ENCODE data around the gene PPA1. TPM values are rescaled to one million over a fixed set of nuclear protein-coding genes. Genes with fewer than 3 reads are reported as not detected.
A peak's percentile ranks its signal among the peaks of the same experiment; 100 is the strongest.

Gene PPA1
- total and polyA plus RNA-seq, 2 of the 4 experiments (the other 2 are of a cell fraction) = 78.6 to 102 TPM

GRCh38 chr10:70190102-70190501 lies 43.1 kb downstream of the PPA1 start:
- H3K79me1 ChIP-seq (ENCODE audit: low read depth in 1 of 2, low read length in 2 of 2) = peaks cover 0 to 19% of the 10 kb centered on the region in 2 experiments; a peak in 2 of 4 replicates
- no peak overlapping the region for H3K9ac ChIP-seq (ENCODE audit: low read depth, low read length)
- peak overlapping the region; percentile 28 for H3K14ac ChIP-seq (replicated peaks; ENCODE audit: low read depth, low read length)
- ChIA-PET CTCF (interaction anchor here (0.5 to 1.0 kb wide), 3 partner anchors 21 to 403 kb away, joined by 3 read pairs; partner anchors contain the start of gene TYSND1), POLR2A (ENCODE audit: unreplicated experiment) (interaction anchor here (0.6 kb wide), 1 partner anchor 41 kb away, joined by 3 read pairs; no protein-coding TSS in a partner anchor)
- peak overlapping the region; percentile 61 for H2AK5ac ChIP-seq (ENCODE audit: low read depth, low read length)
- H4K5ac ChIP-seq (ENCODE audit: low read depth, low read length) = peak overlapping the region; percentile 50
- H3K27me3 ChIP-seq (ENCODE audit: control insufficient read depth, insufficient read depth, low read length) = no peaks in the 10 kb centered on the region
- BruUV-seq (replicated peaks) = no TSS peak
- no peaks in the 10 kb centered on the region for H3K36me3 ChIP-seq (ENCODE audit: control insufficient read depth, insufficient read depth, low read length)
- in situ Hi-C loops (cut with MboI; ENCODE audit: low sequenced_read_pairs) (no loop called here), dilution Hi-C loops (cut with HindIII; ENCODE audit: low sequenced_read_pairs, unreplicated experiment) (no loop called here), intact Hi-C loops (cut with micrococcal nuclease) (no loop called here)
- H3K18ac ChIP-seq (ENCODE audit: low read depth, low read length) = peak overlapping the region; percentile 75
- WGBS, 2 experiments (ENCODE audit: extremely low coverage in 2 of 2, insufficient read length in 1 of 2) = 82% methylated on average over 3 of the region's 8 CpGs; no CpG with 5 or more reads in 1 of the 2 experiments
- H3K9me1 ChIP-seq (ENCODE audit: insufficient read depth, low read length) = peaks cover 24% of the 10 kb centered on the region
- peaks cover 37% of the 10 kb centered on the region for H3K4me1 ChIP-seq (ENCODE audit: control insufficient read depth, insufficient read depth, low read length)
- no peak for ATAC-seq (ENCODE audit: low read depth)
- no peak overlapping the region for H3K56ac ChIP-seq (ENCODE audit: extremely low read depth, insufficient read depth, low read length)
- H3K4ac ChIP-seq (ENCODE audit: low read depth, low read length) = peak overlapping the region; percentile 30
- H2BK20ac ChIP-seq (ENCODE audit: low read depth, low read length) = peak overlapping the region; percentile 68
- peak overlapping the region; percentile 56 for H4K91ac ChIP-seq (ENCODE audit: insufficient read depth, low read depth, low read length)
- H3K23ac ChIP-seq (ENCODE audit: low read depth, low read length) = peak overlapping the region; percentile 47; the same call in 1 of the 2 replicates
- H2BK5ac ChIP-seq (ENCODE audit: low read depth, low read length, poor library complexity, severe bottlenecking) = peak overlapping the region; percentile 19
- H2BK15ac ChIP-seq (ENCODE audit: low read depth, low read length) = peak overlapping the region; percentile 68; the same call in 2 of the 3 replicates
- no peak overlapping the region for H2AK9ac ChIP-seq (replicated peaks; ENCODE audit: low read depth, low read length, poor library complexity)
- peak overlapping the region; percentile 58 for H2AFZ ChIP-seq (replicated peaks; ENCODE audit: low read length, poor library complexity)
- no peak overlapping the region for H3K4me3 ChIP-seq (ENCODE audit: insufficient read depth, low read depth, low read length)
- H3K9me3 ChIP-seq (ENCODE audit: control insufficient read depth, insufficient read depth, low read length) = no peaks in the 10 kb centered on the region
- peak overlapping the region; percentile 38; the same call in 1 of the 2 replicates for H3K27ac ChIP-seq (ENCODE audit: insufficient read depth, low read length)
- no peaks in the 10 kb centered on the region for H4K20me1 ChIP-seq (ENCODE audit: insufficient read depth, low read length)
- H4K8ac ChIP-seq (ENCODE audit: low read depth in 2 of 2, low read length in 2 of 2) = peak overlapping the region; percentile 50 to 62; a peak in 2 of 4 replicates
- peak overlapping the region; percentile 75 for H2BK120ac ChIP-seq (ENCODE audit: low read depth, low read length)
- DNase-seq = no peak
- no peak for TF ChIP-seq ELK1 (IDR thresholded peaks at IDR 0.05; ENCODE audit: borderline replicate concordance, low read depth, low read length)
- TF ChIP-seq RCOR1 (IDR thresholded peaks at IDR 0.05; ENCODE audit: insufficient replicate concordance, low read length) = no peak
- TF ChIP-seq RAD21 (IDR thresholded peaks at IDR 0.05; ENCODE audit: low read length) = no peak
- TF ChIP-seq, protein P1, sequence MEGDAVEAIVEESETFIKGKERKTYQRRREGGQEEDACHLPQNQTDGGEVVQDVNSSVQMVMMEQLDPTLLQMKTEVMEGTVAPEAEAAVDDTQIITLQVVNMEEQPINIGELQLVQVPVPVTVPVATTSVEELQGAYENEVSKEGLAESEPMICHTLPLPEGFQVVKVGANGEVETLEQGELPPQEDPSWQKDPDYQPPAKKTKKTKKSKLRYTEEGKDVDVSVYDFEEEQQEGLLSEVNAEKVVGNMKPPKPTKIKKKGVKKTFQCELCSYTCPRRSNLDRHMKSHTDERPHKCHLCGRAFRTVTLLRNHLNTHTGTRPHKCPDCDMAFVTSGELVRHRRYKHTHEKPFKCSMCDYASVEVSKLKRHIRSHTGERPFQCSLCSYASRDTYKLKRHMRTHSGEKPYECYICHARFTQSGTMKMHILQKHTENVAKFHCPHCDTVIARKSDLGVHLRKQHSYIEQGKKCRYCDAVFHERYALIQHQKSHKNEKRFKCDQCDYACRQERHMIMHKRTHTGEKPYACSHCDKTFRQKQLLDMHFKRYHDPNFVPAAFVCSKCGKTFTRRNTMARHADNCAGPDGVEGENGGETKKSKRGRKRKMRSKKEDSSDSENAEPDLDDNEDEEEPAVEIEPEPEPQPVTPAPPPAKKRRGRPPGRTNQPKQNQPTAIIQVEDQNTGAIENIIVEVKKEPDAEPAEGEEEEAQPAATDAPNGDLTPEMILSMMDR (conservative IDR thresholded peaks at IDR 0.05; ENCODE audit: low read depth, low read length) = no peak
- TF ChIP-seq SMC3 (IDR thresholded peaks at IDR 0.05; ENCODE audit: low read depth, low read length) = no peak
- no peak for TF ChIP-seq NFE2L2 (IDR thresholded peaks at IDR 0.05; ENCODE audit: low read depth, low read length)
- TF ChIP-seq CEBPB (IDR thresholded peaks at IDR 0.05; ENCODE audit: low read depth, low read length) = no peak
- no peak for TF ChIP-seq MAZ (IDR thresholded peaks at IDR 0.05; ENCODE audit: borderline replicate concordance, low read depth, low read length)
- TF ChIP-seq RFX5 (IDR thresholded peaks at IDR 0.05; ENCODE audit: low read depth, low read length) = no peak
- no peak for TF ChIP-seq BHLHE40 (IDR thresholded peaks at IDR 0.05; ENCODE audit: low read depth, low read length)
- no peak for TF ChIP-seq POLR2A (IDR thresholded peaks at IDR 0.05; ENCODE audit: low read depth, low read length)
- no peak for TF ChIP-seq MAFK (IDR thresholded peaks at IDR 0.05; ENCODE audit: low read depth, low read length)
- no peak for TF ChIP-seq USF2 (IDR thresholded peaks at IDR 0.05; ENCODE audit: low read depth, low read length)
- no peak for TF ChIP-seq CHD1 (IDR thresholded peaks at IDR 0.05; ENCODE audit: low read depth, low read length)
- no peak overlapping the region for H3K4me2 ChIP-seq (ENCODE audit: low read depth, low read length)

Data from IMR-90 (cell line).